ENCODE data around the gene TNFAIP6.
A peak's percentile ranks its signal among the peaks of the same experiment; 100 is the strongest.
"Not testable (repeated sequence)": the region's sequence is repeated elsewhere in the genome, so short reads cannot be mapped to it uniquely, and the experiment has no call there.

Gene TNFAIP6

DNA sequence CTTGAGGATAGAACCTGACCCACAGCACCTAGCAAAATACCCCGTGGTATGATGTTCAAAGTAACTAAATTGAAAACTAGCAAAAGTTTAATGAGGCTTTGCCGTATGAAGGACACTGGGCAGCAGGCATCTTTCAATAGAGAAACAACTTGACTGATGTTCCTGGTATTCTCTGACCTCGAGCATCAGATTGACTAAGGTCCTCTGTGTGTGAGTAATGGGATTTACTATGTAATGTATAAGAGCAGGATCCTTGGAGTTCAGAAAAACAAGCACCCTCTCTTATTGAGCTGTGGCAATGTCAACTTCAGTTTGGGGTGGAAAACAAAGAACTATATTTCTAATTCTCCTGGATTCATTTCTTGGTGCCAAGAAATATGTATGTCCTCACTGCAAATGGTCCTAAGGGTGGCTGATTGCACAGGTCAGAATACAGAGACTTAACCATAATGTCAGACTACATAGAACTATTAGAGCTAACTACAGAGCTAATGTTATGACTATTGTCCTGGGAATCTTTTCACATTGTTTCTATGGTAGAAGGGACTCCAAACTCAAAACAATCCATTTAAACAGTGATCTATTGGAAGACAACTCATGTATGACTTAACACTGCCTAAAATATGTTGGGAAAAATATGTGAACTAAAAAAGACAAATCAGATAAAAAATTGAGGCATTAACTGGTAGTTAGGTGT is 4.4 kb downstream of the TNFAIP6 start:
- no peak for DNase-seq

DNA sequence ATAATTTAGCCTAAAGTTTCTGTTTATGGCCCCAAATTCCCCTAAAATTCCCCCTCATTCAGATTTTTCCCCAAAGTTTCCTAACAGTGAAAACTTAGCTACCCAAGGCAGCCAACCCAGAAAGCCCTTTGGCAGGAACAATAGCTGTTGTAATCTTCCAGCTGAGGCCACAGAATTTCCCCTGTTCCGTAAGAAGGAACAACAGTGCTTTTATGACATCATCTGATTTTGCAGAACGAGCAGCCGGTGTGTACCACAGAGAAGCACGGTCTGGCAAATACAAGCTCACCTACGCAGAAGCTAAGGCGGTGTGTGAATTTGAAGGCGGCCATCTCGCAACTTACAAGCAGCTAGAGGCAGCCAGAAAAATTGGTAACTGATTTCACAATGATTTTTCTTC is 6.3 kb downstream of the TNFAIP6 start:
- DNase-seq = peak in 1 of 2 donors; percentile 53

DNA sequence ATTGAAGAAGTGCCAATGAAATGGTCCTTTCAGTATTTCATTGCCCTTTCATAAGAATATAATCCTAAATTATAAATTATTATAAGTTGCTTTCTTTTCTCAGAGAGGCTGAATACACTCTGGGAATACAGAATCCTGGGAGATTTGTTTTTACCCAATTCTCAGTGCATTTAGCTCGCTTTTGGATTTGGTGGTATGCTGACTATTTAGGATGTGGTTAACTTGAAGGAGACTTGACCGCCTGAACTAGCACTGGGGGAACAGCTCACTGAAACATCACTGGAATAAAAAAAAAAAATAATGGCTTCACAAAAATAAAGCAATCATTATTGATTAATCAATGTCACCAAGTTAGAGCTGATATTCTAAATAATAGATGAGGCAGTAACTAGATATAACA is 10.2 kb downstream of the TNFAIP6 start:
- DNase-seq = no peak

DNA sequence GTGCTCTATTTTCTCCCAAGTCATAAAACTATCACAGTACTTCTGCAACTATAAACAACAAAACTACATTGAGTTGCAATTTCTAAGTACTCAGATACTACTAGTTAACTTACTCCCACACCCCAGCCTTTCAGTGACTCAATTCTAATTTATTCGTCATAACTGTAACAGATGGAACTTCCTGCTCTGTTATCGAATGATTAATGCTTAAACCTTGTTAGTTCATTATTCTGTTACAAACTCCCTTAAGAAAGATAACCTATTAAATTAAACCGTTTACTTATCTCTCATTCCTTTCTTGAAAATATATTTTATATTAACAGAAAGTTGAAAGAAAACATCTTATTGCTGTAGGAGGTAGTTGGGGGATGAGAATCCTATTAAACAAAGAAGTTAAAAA is 17.0 kb downstream of the TNFAIP6 start:
- DNase-seq = no peak

DNA sequence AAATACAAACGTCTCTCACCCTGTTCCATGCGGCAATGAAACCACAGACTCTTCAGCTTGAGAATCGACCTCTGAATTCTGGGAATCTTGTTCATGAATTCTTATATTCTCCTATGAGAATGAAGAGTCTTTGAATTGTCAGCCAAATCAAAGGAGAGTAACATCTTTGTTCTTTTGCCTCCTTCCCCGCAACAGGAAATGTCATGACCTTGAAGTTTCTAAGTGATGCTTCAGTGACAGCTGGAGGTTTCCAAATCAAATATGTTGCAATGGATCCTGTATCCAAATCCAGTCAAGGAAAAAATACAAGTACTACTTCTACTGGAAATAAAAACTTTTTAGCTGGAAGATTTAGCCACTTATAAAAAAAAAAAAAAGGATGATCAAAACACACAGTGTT is 21.8 kb downstream of the TNFAIP6 start:
- no peak for DNase-seq

DNA sequence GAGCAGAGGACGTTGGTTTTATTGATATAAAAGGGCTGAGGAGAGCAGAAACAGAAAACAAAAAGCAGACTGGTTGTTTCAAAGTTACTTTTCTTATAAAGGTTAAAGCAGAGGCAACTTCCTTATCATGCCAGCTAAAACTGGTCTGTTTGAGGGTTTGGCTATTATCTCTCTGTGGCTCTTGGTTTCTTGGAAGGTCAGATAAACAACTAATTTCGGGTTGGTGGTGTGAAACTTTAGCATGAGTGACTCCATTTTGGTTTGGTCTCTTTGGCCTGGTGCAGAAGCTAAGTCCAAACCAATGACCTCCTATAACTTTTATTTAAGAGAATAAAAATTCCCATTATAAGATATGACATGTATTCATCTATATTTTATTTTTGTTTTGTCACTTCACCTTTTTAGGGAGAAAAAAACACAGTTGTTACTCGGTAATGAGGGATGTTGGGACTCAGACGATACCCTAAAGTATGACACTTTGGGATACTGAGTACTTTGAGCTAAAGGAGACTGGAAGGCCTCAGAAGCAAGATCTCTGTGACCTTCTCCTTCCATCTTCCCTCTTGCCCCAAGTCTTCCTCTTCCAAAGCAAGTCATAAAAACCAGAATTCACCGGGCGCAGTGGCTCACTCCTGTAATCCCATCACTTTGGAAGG is 23.3 kb downstream of the TNFAIP6 start:
- DNase-seq = no peak

DNA sequence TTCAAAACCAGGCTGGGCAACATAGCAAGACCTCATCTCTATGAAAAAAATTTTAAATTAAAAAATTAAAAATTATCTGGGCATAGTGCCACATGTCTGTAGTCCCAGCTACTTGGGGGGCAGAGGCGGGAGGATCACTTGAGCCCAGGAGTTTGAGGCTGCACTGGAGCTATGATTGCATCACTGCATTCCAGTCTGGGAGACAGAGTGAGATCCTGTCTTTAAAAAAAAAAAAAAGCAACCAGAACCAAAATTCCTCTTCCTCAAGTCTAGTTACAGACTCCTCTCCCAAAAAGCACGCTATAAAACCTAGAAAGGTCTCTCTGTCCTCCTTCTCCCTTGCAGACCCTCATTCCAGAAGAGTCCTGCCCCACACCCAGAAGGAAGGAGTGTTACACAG is 23.9 kb downstream of the TNFAIP6 start:
- DNase-seq = no peak

DNA sequence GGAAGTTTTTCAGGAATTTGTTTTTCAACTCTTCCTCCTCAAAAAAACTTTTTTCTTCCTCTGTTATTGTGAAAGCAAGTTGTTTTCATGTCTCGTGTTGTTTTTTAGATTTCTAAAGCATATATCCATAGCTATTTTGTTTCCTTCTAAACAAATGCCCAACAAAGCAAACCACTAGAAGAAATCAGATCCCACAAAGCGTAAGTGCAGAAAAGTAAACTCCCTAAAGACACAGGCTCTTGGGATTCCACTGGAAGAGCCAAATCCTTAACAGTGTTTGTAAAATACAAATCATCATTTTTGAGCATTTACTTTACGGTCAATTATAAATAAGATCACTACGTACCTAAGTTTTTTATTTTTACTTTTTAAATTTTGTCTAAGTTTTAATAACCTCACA is 30.6 kb downstream of the TNFAIP6 start:
- no peak for DNase-seq

DNA sequence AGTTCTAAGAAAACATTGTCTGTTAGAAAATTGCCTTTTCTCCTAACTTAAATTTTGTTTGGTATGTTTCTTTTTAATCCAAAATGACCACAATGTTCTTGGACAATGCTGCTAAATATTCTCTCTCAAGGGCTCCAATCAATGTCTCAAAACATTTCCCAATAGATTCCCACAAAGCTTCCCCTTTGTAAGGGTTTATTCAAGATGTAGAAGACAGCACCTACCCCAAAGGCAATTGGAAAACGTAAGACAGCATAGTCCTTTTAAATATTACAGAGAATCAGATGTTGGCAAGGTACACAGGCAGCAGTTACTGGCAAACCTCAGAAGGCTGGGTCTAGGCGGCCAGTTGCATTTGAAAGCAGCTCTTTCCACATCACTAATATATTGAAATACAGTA is 34.0 kb downstream of the TNFAIP6 start:
- DNase-seq = no peak

DNA sequence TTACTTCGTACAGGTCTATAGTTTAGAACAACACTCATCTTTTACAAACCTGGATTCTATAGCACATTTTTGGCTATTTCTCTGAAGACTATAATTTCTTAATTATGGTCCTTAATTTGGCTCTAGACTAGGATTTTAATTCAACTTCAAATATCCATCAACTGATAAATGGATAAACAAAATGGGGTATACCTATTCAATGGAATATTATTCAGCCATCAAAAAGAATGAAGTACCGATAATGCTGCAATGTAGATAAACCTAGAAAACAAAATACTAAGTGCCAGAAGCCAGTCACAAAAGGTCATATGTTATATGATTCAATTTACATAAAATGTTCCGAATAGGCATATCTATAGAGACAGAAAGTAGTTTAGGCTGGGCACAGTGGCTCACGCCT is 37.1 kb downstream of the TNFAIP6 start:
- no peak for DNase-seq

DNA sequence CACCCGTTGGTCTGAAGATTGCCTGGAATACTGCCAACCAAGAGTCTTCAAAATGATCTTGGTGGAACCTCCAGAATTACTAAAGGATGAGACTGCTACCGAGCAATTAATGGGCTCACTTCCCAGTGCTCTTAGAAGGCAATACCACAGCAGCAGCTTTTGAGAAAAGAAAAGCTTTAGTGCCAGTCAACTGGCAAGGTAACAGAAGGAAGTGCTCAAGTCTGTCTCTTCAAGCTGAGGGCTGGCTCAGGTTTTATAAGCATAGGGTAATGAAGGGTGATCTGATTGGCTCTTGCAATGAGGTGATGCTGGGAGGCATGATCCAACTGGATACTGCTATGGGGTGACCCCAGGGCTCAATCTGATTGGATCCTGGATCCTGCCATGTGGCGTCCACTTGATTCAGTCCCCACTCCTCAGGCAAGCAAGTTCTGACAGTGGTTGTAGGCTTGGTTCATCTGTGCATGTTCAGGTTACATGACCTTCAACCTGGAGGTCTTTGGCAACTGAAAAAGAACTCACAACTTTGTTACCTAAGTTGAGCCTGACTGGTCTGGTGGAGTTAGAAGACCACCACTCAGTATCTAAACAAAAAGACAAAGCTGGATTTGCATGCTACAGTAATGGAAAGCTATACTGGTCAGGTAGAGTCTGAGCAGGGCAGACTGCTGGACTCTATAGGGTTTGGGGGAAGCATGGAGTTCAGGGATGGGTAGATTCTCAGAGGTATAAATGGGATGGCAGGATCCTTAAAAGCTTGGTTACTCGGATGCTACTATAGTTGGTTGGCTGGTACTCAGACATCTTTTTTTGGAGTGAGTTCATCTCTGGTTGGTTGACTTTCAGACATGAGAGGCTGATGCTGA is 38.4 kb downstream of the TNFAIP6 start:
- DNase-seq = no peak

DNA sequence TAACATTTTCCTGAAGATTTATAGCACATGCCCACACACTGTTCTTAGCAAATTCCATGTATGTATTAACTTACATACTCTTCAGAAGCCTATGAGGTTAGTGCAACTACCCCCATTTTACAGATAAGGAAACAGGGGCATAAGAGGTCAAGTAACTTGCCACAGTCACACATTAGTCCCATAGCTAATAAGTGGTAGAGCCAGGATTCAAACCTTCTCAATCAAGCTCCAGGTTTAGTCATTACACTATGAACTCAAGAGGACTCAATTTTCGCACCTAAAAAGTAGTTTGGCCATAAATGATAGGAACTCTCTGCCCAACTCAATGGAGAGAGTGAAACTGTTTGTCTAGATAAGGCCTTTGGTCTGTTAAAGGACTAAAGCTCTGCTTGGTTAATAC is 42.6 kb downstream of the TNFAIP6 start:
- no peak for DNase-seq

DNA sequence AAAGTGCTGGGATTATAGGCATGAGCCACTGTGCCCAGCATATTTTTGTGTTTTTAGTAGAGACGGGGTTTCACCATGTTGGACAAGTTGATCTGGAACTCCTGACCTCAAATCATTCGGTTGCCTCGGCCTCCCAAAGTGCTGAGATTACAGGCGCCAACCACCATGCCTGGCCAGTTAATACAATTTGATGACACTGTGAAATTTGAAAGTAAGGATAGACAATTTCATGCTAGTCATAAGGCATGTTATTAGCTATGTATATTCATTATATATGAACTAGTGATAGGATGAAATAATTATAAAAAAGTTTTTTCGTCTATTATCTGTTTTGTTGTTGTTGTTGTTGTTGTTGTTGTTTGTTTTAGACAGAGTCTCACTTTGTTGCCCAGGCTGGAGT is 43.8 kb downstream of the TNFAIP6 start:
- DNase-seq = no peak

DNA sequence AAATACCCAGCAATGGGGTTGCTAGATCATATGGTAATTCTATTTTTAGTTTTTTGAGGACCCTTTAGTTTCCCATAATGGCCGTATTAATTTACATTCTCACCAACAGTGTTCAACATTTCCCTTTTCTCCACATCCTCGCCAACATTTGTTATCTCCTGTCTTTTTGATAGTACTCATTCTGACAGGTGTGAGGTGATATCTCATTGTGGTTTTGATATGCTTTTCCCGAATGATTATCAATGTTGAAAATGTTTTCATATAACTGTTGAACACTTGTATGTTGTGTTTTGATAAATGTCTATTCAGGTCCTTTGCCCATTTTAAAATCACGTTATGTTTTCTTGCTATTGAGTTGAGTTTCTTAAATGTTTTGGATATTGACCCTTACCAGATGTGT is 46.5 kb downstream of the TNFAIP6 start:
- DNase-seq = no peak

DNA sequence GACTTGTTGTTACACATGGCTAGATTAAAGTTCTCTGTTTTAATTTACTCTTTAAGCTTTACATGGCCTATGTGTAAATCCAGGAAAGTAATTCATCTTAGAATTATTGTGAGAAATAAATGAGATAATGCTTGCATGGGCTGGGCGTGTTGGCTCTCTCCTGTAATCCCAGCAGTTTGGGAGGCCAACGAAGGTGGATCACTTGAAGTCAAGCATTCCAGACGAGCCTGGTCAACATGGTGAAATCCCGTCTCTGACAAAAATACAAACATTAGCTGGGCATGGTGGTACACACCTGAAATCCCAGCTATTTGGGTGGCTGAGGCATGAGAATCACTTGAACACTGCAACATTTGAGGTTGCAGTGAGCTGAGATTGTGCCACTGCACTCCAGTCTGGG is 48.0 kb downstream of the TNFAIP6 start:
- DNase-seq = no peak

DNA sequence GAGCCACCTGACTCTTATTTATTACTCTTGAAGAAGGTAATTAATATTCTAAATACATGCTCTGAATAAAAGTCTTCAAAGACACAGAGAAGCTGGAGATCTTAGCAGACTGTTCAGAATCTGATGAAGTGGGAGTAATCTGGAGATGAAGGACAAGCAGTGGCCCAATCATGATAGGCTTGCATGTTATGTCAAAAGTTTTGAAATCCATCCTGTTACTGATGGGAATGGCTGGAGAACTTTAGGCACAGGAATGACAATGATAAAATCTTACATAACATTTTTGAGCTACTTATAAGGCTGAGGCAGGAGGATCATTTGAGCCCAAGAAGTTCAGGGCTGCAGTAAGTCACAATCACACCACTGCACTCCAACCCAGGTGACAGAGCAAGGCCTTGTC is 49.9 kb downstream of the TNFAIP6 start:
- DNase-seq = no peak

DNA sequence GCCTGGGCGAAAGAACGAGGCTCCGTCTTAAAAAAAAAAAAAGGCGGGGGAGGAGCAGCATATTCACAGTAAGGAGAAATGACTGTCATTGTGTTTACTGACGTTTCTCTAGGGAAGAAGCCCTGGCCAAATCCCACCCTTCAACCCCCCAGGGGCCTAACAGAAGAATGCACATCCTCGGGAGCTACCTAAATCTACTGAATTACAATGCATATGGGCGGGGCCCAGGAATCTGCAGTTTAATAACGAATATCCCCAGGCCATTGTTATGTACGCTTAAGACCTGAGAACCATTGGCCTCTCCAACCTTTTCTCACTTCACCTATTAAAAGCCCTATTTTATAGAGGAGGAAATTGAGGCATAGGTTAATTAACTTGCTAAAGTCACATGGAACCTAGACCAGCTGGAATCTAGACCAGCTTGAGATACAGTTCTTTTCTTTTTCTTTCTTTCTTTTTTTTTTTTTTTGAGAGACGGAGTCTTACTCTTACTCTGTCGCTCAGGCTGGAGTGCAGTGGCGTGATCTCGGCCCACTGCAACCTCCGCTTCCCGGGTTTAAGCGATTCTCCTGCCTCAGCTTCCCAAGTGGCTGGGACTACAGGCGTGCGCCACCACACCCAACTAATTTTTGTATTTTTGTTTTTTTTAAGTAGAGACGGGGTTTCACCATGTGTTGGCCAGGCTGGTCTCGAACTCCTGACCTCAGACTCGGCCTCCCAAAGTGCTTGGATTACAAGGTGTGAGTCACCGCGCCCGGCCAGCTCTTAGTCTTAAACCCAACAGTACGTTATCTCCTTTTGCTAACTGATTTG is 51.6 kb downstream of the TNFAIP6 start:
- no peak for DNase-seq

DNA sequence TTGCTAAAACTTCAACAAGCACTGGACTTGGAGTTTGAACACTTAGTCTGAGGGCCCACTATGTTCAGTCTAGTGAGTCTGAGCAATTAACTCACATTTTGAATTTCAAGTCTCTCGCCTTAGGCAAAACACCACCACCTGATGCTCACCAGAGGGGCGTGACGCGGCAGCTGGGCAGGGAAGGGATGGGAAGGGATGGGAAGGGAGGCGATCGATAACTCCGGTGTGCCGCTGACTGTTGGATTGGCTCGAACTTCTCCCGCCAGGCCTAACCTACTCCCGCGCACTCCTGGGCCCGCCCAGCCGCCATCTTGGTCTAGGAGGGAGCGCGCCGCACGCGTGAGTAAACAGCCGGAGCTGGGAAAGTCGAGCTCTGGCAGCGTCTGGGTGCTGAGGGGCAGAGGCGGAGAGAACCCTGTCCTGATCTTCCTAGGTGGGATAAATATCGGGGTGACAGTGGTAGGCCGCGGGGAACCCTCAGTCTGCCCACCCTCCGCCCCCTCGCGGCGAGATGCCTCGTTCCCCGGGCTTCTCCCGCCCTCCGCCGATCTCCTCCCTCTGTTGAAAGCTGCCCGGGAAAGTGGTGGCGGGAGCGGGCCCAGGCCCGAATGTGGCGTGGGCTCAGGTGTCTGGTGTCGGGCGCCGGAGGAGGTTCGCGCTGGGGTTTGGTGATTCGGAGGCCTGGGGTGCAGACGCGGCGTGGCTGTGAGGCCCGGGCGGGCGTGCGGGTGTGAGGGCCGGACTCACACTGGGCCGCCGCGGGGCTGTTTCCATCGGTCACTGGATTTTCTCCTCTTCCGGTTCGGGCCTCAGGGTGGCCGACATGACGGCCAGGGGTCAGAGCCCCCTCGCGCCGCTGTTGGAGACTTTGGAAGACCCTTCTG is 52.5 kb downstream of the TNFAIP6 start, which contains the start of gene RIF1:
Gene RIF1, plus strand, starts transcription at position 302 of the 884 bp plus-strand sequence. Its CDS starts 522 bp downstream, at position 824.
- DNase-seq = peak; percentile 72 to 78

DNA sequence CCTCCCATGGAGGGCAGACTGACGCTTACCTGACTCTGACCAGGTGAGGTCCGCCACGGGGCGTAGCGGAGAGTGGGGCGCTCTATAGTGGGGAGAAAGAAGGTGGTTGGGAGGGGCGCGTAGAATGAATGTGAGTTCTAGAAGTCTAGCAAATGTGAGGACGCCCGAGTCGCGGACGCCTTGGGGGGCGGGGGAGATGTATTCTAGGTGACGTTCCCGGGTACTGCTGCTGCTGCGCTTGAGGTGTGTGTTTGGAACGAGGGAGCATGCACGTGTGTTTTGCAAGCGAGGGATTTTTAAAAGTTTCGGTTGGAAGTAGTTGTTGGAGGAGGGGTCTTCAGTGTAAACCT is 53.1 kb downstream of the TNFAIP6 start:
- DNase-seq = peak; percentile 38 to 45

DNA sequence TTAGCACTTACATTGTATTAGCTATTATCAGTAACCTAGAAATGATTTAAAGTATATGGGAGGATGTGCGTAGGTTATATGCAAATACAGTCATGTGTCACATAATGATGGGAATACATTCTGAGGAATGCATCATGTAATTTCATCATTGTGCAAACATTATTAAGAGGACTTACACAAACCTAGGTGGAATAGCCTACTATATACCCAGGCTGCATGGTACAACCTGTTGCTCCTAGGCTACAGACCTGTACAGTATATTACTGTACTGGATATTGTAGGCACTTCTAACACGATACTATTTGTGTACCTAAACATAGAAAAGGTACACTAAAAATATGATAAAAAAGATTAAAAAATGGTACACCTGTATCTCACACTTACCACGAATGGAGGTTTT is 60.3 kb downstream of the TNFAIP6 start:
- DNase-seq = no peak

DNA sequence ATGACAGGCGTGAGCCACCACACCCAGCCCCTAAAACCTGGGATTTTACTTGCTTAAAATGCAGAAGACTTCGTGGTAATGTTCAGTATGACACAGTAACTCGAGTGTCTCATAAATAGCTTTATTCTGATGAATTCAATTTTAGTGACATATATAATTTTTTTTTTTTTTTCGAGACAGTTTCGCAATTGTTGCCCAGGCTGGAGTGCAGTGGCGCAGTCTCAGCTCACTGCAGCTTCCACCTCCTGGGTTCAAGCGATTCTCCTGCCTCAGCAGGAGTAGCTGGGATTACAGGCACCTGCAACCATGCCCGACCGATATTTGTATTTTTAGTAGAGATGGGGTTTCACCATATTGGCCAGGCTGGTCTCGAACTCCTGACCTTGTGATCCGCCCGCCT is 64.3 kb downstream of the TNFAIP6 start:
- not testable (repeated sequence) for DNase-seq

DNA sequence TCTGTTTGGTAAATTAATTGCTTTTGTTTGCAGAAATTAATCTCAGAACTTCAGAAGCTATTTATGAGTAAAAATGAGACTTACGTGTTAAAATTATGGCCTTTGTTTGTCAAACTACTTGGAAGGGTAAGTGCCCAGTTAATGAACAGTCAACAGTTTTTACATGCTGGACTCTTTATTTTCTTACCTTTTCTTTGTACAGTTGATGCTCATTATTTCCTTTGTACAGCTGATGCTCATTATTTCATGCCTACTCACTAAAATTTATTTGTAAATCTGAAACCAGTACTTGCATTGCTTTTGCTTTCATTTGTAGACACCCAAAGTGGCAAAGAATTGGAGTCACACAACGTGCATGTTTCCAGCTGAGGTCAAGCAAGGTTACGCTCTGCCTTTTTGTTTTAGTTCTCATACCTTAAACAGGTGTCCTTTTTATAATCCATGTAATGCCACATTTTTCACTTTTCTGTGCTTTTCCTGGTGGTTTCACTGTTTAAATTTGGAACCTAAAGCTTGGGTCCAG is 65.6 kb downstream of the TNFAIP6 start:
- DNase-seq = no peak
